Liver (tissue), 9 donors: Measurements from ENCODE around the gene MAGI1. TPM values are rescaled to one million over a fixed set of nuclear protein-coding genes. Genes with fewer than 3 reads are reported as not detected.

Source experiments
- DNase-seq: peaks from one replicate; pipeline ENCODE4 v3.0.0-alpha.2; 2017; ENCODE audit warnings: low spot score
- H3K27ac ChIP-seq, 2 donors: one replicate each; pipeline ENCODE4 v1.7.0; 2013; ENCODE audit warnings: inconsistent platforms in 2 of 2, low read length in 2 of 2, control low read depth in 1 of 2, low read depth in 1 of 2, mild to moderate bottlenecking in 1 of 2
- H3K27me3 ChIP-seq, 4 donors: one replicate each; pipeline versions ENCODE4 v1.6.1 to v1.7.0; 2013; ENCODE audit warnings: low read length in 3 of 4, inconsistent platforms in 1 of 4, mild to moderate bottlenecking in 1 of 4, moderate library complexity in 1 of 4; ENCODE audit not compliant: control insufficient read depth in 4 of 4, insufficient read depth in 4 of 4
- H3K36me3 ChIP-seq, 4 donors: one replicate each; pipeline versions ENCODE4 v1.6.1 to v1.7.0; 2013; ENCODE audit warnings: low read length in 3 of 4, mild to moderate bottlenecking in 3 of 4, low read depth in 1 of 4, moderate library complexity in 1 of 4; ENCODE audit not compliant: control insufficient read depth in 4 of 4, insufficient read depth in 3 of 4
- H3K4me1 ChIP-seq, 4 donors: one replicate each; pipeline versions ENCODE4 v1.6.1 to v1.7.0; 2013; ENCODE audit warnings: low read length in 3 of 4, mild to moderate bottlenecking in 3 of 4, moderate library complexity in 1 of 4; ENCODE audit not compliant: control insufficient read depth in 4 of 4, insufficient read depth in 4 of 4
- H3K4me3 ChIP-seq, 3 donors: one replicate each; pipeline versions ENCODE4 v1.6.1 to v1.7.0; 2013; ENCODE audit warnings: low read length in 3 of 3, control low read depth in 1 of 3, low read depth in 1 of 3, mild to moderate bottlenecking in 1 of 3
- H3K9ac ChIP-seq, 2 donors: one replicate each; pipeline ENCODE4 v1.7.0; 2013; ENCODE audit warnings: low read length in 2 of 2, mild to moderate bottlenecking in 2 of 2, moderate library complexity in 2 of 2, control low read depth in 1 of 2, low read depth in 1 of 2
- H3K9me3 ChIP-seq, 4 donors: one replicate each; pipeline versions ENCODE4 v1.6.1 to v1.7.0; 2013; ENCODE audit warnings: low read length in 3 of 4; ENCODE audit not compliant: control insufficient read depth in 4 of 4
- ATF3 ChIP-seq: IDR thresholded peaks from 2 replicates; pipeline ENCODE4 v1.6.1; 2016; ENCODE audit warnings: antibody characterized with exemption
- CTCF ChIP-seq: fragments of 150-350 bp; IDR thresholded peaks from 2 replicates; pipeline ENCODE4 v1.5.1; 2017; ENCODE audit warnings: improper control_type of control experiment, low read depth, low read length; ENCODE audit not compliant: missing input control
- EGR1 ChIP-seq, 2 donors: IDR thresholded peaks; 2 replicates each; pipeline ENCODE4 v1.6.1; 2016 to 2018; ENCODE audit warnings: antibody characterized with exemption in 2 of 2, low read depth in 2 of 2
- FOXA1 ChIP-seq: IDR thresholded peaks from 2 replicates; pipeline ENCODE4 v1.6.1; 2016; ENCODE audit warnings: antibody characterized with exemption
- FOXA2 ChIP-seq: IDR thresholded peaks from 2 replicates; pipeline ENCODE4 v1.6.1; 2016; ENCODE audit warnings: antibody characterized with exemption
- GABPA ChIP-seq, 2 donors: IDR thresholded peaks in 1 of 2; conservative IDR thresholded peaks in 1 of 2; 2 replicates each; pipeline ENCODE4 v1.6.1; 2016; ENCODE audit warnings: antibody characterized with exemption in 2 of 2, mild to moderate bottlenecking in 1 of 2, moderate library complexity in 1 of 2
- HNF4A ChIP-seq, 2 donors: conservative IDR thresholded peaks; 2 replicates each; pipeline ENCODE4 v1.6.1; 2016; ENCODE audit warnings: antibody characterized with exemption in 2 of 2, mild to moderate bottlenecking in 2 of 2
- HNF4G ChIP-seq: IDR thresholded peaks from 2 replicates; pipeline ENCODE4 v1.6.1; 2016; ENCODE audit warnings: antibody characterized with exemption
- JUND ChIP-seq, 2 donors: IDR thresholded peaks; 2 replicates each; pipeline ENCODE4 v1.6.1; 2016; ENCODE audit warnings: antibody characterized with exemption in 2 of 2
- MAX ChIP-seq: IDR thresholded peaks from 2 replicates; pipeline ENCODE4 v1.6.1; 2016; ENCODE audit warnings: antibody characterized with exemption
- NR2F2 ChIP-seq: IDR thresholded peaks from 2 replicates; pipeline ENCODE4 v1.6.1; 2016; ENCODE audit warnings: antibody characterized with exemption
- RAD21 ChIP-seq, 2 donors: IDR thresholded peaks; 2 replicates each; pipeline ENCODE4 v1.6.1; 2016; ENCODE audit warnings: antibody characterized with exemption in 2 of 2, mild to moderate bottlenecking in 2 of 2
- REST ChIP-seq: IDR thresholded peaks from 2 replicates; pipeline ENCODE4 v1.6.1; 2016; ENCODE audit warnings: antibody characterized with exemption, mild to moderate bottlenecking
- RXRA ChIP-seq, 2 donors: IDR thresholded peaks; 2 replicates each; pipeline ENCODE4 v1.6.1; 2017 to 2018; ENCODE audit warnings: antibody characterized with exemption in 2 of 2, mild to moderate bottlenecking in 1 of 2
- SP1 ChIP-seq: IDR thresholded peaks from 2 replicates; pipeline ENCODE4 v1.6.1; 2018; ENCODE audit warnings: antibody characterized with exemption, mild to moderate bottlenecking
- TAF1 ChIP-seq: conservative IDR thresholded peaks from 2 replicates; pipeline ENCODE4 v1.6.1; 2016; ENCODE audit warnings: antibody characterized with exemption, mild to moderate bottlenecking
- YY1 ChIP-seq: IDR thresholded peaks from 2 replicates; pipeline ENCODE4 v1.6.1; 2016; ENCODE audit warnings: antibody characterized with exemption, mild to moderate bottlenecking
- ZBTB33 ChIP-seq: IDR thresholded peaks from 2 replicates; pipeline ENCODE4 v1.6.1; 2016; ENCODE audit warnings: antibody characterized with exemption
- WGBS: extraction: QIAGEN DNeasy Blood & Tissue Kit; methylation state at CpG from one replicate; pipeline ENCODE4 v1.1.7; 2013; 5-methylcytosine and 5-hydroxymethylcytosine counted together
- polyA plus RNA-seq, 2 donors: library from polyadenylated mRNA; stranded (reverse) in 1 of 2; unstranded in 1 of 2; fragments of 200-250 nt in 1 of 2; fragments of >200 nt in 1 of 2; fragmentation: Nextera tagmentation in 1 of 2; extraction: Ambion mirVana in 1 of 2; gene quantifications; one replicate each; pipeline versions ENCODE4 v1.2.1 to v1.2.3, GENCODE V29; 2013 to 2015
- total RNA-seq, 2 donors: library from RNA; depleted of rRNA; stranded (reverse); fragments of >200 nt; gene quantifications; one replicate each; pipeline ENCODE4 v1.2.3, GENCODE V29; 2014
- donor health status: healthy.
- donor health status: healthy.
- donor health status: healthy.
- donor health status: healthy.
- donor health status: healthy.

The MAGI1 gene
- total and polyA plus RNA-seq, 4 donors: 9.6 to 68.8 (median 14.0) TPM

GRCh38 chr3:65873869-65874268 lies 164.8 kb downstream of the MAGI1 start:
- no peak for DNase-seq
- Histone ChIP-seq H3K27ac (no peak overlapping the region), H3K27me3 (no peaks in the 10 kb centered on the region), H3K4me3 (no peak overlapping the region), H3K9ac (no peak overlapping the region), H3K36me3 (no peaks in the 10 kb centered on the region), H3K9me3 (no peaks in the 10 kb centered on the region), H3K4me1 (peaks cover 10 to 28% (median 15%) of the 10 kb centered on the region in 4 donors)
- 93% methylated on average over 3 of the region's 3 CpGs for WGBS
- TF ChIP-seq NR2F2: no peak
- no peak for TF ChIP-seq JUND (IDR thresholded peaks at IDR 0.05)

- Histone ChIP-seq H3K4me1 (peaks cover 10 to 28% (median 15%) of the 10 kb centered on the region in 4 donors), H3K27ac (no peak overlapping the region), H3K9me3 (no peaks in the 10 kb centered on the region), H3K9ac (no peak overlapping the region), H3K36me3 (peaks cover 0 to 1% (median 0%) of the 10 kb centered on the region in 4 donors), H3K27me3 (no peaks in the 10 kb centered on the region), H3K4me3 (no peak overlapping the region)
- no peak for DNase-seq
- TF ChIP-seq REST (peak; percentile 97), FOXA1 (no peak)
- WGBS: 81% methylated on average over 6 of the region's 6 CpGs
Observed at GRCh38 chr3:65873028-65873427, 165.7 kb downstream of the MAGI1 start.

GRCh38 chr3:65871305-65872141 lies 167.2 kb downstream of the MAGI1 start:
- H3K9ac ChIP-seq: no peak overlapping the region
- peaks cover 10 to 28% (median 15%) of the 10 kb centered on the region in 4 donors for H3K4me1 ChIP-seq
- H3K9me3 ChIP-seq: no peaks in the 10 kb centered on the region
- H3K36me3 ChIP-seq: peaks cover 0 to 1% (median 0%) of the 10 kb centered on the region in 4 donors
- no peaks in the 10 kb centered on the region for H3K27me3 ChIP-seq
- H3K27ac ChIP-seq: peak overlapping the region; percentile 17 to 54
- 29% methylated on average over 6 of the region's 6 CpGs for WGBS
- H3K4me3 ChIP-seq: no peak overlapping the region
- peak; percentile 37 for DNase-seq
- TF ChIP-seq NR2F2 (no peak), HNF4A (conservative IDR thresholded peaks at IDR 0.05) (peak; percentile 40 to 51), MAX (peak; percentile 56), RAD21 (IDR thresholded peaks at IDR 0.05) (peak; percentile 30 to 56), FOXA1 (peak; percentile 7), YY1 (peak; percentile 15), CTCF (no peak), ATF3 (peak; percentile 65), ZBTB33 (no peak), SP1 (peak; percentile 77), TAF1 (peak; percentile 14), GABPA (IDR thresholded peaks at IDR 0.05 in 1 of 2, conservative IDR thresholded peaks at IDR 0.05 in 1 of 2) (peak in 1 of 2 donors; percentile 18), FOXA2 (no peak), EGR1 (IDR thresholded peaks at IDR 0.05; ENCODE audit: low read depth in 2 of 2) (no peak), RXRA (IDR thresholded peaks at IDR 0.05) (peak; percentile 63 to 71), HNF4G (no peak)
